ENCODE measurements around the gene KCNQ1.

The KCNQ1 gene

GRCh38 chr11:2442589-2442988, 2.2 kb upstream of the KCNQ1 start:
- FAIRE-seq (no peak), DNase-seq (ENCODE audit: insufficient read length, low spot score) (no peak)

DNA sequence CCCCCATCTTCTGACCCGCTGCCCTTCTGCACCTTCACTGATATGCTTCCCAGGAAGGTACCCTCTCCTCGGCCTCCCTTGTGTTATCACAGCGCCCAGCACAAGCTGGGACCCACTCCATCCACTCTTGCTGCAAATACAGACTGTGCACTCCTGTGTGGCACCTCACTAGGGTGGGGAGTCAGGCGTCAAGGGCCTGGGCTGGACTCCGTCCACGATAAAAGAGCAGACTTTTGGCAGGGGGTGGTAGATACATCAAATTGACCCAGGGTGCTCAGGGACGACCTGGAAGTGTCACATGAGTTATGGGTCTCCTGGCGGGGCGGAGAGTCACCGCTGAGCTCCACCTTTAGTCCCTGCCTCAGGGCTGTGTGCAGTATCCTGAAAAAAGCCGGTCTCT, 1.4 kb upstream of the KCNQ1 start:
- DNase-seq (ENCODE audit: insufficient read length, low spot score) (no peak), FAIRE-seq (no peak)

DNA sequence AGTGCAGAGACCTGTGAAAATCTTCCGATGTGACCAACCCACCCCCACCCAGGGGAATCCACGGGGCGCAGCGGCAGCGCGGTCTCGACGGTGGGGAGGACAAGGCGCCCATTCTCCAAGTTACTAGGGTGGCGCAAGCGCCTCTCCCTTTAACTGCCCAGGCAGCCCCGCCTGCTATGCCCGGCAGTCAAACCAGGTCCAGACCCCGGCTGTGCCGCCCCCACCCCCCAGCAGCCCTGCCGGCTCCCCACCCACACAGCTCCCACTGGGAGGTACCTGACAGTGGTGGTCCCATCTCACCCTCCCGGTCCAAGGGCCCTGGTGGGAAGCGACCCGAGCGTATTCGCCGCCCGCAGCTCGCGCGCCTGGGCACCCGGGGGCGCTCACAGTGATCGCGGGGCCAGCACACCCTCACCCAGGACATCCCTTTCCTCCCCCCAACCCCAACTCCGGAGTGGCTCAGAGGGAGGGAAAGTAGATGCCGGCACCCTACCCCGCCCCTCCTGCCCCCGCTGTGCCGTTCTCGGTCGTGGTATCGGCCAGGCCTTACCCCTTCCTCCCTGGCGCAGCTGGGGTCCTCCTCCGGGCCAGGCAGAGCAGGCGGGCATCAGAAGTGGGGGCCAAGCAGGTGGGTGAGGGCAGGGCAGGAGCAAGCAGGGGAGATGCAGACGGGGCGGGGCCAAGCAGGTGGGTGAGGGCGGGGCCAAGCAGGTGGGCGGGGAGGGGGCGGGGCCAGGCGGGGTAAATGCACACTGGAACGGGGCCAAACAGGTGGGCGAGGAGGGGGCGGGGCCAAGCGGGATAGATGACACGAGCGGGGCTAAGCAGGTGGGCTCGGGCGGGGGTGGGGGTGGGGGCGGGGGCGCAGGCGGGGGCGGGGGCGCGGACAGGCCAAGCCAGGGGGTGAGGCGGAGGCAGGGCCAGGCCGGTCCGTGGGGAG, 657 bp upstream of the KCNQ1 start, which contains the start of gene TRPM5:
TSS of gene TRPM5 (minus strand) at position 634 of the 940 bp plus-strand sequence. CDS start 21,478 bp downstream, outside the sequence.
- DNase-seq (ENCODE audit: insufficient read length, low spot score) = no peak
- no peak for FAIRE-seq

GRCh38 chr11:2445746-2446551, 1.1 kb downstream of the KCNQ1 start:
- FAIRE-seq (no peak), DNase-seq (ENCODE audit: insufficient read length, low spot score) (no peak)

DNA sequence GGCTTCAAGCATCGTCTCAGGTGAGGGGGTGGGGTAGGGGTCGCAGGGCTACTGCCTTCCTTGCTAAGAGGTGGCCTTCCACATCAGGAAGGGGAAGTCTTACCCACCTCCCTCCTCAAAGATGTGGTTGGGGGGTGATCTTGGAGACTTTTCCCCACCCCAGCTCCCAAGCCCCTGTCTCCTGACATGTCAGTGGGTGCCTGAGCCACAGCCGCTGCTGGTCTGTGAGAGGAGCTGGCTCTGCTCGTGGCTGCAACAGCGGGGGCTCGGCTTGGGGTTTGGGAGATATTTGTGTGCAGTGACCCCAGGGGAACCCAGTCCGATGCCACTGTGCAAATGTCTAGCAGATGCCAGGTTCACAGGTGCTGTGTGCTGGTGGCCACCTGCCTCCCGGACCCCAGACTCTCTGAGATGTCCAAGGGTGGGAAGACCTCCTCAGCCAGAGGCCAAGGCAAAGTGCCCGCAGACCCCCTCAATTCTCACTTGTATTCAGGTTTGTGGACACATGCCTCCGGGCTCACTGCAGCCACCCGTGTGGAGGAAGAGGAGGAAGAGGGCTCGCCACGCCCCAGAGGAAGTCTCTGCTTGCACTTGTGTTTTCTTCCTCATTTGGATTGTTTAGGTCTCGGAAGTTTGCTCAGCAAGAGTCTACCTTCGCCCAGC, 1.9 kb downstream of the KCNQ1 start:
- FAIRE-seq (no peak), DNase-seq (ENCODE audit: insufficient read length, low spot score) (no peak)

DNA sequence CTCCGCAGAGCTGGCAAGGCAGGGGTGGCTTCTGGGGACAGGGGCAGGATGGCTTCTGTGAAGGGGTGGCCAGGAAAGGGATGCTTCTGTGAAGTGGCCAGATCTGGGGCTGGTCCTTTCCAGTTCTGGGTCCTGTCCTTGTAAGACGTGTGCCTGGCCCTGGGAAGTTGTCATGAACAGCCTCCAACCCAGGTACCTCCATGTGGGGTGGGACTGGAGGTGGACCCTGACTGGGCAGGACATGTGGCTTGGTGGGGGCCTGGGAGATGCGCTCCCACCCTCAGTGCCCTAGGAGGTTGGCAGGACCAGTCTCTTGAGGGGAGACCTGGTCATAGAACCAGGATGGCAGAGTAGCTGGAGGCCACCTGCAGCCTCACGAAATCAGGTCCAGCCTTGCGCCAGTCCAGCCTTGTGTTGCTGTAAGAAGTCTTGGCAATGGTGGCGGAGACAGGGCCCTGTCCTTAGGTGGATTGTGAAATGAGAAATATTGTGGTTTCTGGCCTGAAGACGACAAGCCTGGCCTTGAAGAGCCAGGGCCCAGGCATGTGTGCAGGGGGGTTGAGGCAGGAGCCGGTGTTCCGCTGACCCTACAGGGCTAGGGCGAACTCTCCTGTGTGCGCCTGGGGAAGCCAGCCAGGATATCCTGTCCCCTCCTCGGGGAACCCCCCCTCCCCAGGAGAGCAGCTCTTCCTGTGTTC, 2.6 kb downstream of the KCNQ1 start:
- DNase-seq (ENCODE audit: insufficient read length, low spot score) = no peak
- no peak for FAIRE-seq

DNA sequence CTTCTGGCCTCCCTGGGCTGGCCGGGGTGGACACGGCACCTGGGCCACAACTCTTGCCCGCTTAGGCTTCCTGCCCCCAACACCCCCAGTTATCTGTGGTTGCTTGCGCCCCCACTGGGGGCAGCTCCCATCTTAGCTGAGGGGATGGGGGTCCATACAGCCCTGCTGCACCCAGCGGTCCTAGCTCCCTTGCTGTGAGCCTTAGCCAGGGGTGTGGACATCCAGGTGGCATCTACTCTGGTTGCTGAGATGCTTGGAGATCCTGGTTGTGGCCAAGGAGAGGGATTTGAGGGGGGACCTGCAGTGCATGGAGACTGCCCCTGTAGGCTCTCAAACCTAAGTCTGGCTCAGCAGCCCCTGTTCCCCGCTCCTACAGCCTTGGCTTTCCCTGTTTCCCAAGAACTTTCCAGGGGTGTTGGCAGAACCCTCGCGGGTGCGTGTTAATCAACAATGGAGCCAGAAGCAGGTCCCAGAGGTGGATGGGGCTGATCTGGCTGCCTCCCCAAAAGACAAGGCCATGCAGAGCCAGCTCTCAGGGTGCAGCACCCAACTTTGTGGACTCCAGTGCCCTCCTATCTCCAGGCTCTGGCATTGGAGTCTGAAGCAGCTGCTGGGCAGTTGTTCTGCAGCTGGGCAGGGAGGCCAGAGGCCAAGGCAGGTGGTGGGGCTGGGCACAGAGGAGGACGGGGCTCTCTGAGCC, 3.3 kb downstream of the KCNQ1 start:
- no peak for DNase-seq (ENCODE audit: insufficient read length, low spot score)

GRCh38 chr11:2448661-2449547, 4.1 kb downstream of the KCNQ1 start:
- FAIRE-seq = no peak
- no peak for DNase-seq (ENCODE audit: insufficient read length, low spot score)

More for the DNA sequence above, 3.3 kb downstream of the KCNQ1 start:
- no peak for FAIRE-seq

- no peak for DNase-seq (ENCODE audit: insufficient read length, low spot score)
- FAIRE-seq = no peak
Measured at GRCh38 chr11:2449548-2450320, 4.9 kb downstream of the KCNQ1 start.

DNA sequence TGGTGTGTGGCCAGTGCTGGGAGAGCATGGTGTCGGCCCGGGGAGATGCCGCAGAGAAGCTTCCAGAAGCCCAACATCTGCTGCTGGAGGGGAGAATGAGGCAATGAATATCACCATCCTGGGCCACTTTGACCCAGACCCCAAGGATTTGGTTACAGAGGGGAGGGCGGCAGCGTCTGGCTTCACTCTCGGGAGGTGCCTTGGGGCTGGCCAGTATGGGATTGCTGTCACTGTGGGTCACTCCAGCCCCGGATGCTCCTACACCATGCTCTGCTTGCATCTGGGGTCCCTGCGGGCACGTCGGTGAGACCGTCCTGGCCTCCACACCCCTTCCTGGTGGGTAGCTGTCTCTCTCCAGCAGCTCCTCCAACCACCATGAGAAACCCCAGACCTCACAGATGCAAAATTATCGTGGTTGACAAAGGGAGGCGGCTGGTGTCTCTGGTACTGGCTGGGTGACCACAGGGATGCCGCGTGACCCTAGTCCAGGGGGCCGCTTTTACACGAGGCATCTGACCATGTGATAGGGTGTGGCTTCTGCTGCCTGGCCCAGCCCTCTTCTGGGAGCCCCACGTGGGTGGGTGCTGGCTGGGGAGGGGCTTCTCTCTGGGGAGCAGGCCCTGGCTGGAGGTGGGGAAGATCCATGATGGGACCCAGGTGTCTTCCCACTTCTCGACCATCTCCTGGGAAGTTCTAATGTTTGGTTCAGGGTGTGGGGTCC, 5.7 kb downstream of the KCNQ1 start:
- no peak for DNase-seq (ENCODE audit: insufficient read length, low spot score)
- no peak for FAIRE-seq

DNA sequence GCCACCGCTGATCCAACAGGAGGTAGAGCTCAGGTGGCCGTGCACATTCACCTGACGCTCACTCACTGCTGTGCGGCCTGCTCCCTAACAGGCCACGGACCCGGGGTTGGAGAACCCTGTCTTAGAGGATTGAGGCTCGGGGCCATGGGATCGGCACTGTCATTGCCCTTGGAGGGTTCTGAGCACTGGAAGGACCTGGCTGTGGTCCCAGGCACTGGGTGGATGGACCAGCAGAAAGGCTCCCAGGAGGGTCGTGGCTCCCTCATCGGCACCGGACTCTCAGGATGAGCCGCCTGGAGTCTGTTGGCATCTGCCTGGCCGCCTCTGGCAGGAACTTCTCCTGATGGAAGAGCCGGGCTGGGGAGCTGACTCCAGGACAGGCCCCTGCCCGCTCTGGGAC, 6.5 kb downstream of the KCNQ1 start:
- no peak for FAIRE-seq
- DNase-seq (ENCODE audit: insufficient read length, low spot score) = no peak

DNA sequence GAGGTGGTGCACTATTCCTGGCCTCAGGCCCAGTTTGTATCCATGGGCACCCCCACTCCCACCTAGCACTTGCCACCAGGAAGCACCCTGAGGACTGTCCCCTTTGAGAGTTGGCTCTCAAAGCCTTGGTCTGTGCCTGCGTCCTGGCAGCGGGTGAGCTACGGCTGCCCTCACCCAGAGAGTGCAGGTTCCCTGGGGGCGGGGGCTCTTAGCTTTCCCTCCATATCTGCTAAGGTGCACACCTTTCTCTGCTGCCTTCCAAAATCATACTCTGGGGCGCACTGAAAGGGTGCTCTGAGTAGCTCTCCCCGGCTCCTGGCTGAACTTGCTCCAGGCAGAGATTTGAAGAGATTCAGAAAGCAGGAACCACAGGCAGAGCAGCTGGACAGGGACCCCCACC, 7.1 kb downstream of the KCNQ1 start:
- FAIRE-seq (no peak), DNase-seq (ENCODE audit: insufficient read length, low spot score) (no peak)

DNA sequence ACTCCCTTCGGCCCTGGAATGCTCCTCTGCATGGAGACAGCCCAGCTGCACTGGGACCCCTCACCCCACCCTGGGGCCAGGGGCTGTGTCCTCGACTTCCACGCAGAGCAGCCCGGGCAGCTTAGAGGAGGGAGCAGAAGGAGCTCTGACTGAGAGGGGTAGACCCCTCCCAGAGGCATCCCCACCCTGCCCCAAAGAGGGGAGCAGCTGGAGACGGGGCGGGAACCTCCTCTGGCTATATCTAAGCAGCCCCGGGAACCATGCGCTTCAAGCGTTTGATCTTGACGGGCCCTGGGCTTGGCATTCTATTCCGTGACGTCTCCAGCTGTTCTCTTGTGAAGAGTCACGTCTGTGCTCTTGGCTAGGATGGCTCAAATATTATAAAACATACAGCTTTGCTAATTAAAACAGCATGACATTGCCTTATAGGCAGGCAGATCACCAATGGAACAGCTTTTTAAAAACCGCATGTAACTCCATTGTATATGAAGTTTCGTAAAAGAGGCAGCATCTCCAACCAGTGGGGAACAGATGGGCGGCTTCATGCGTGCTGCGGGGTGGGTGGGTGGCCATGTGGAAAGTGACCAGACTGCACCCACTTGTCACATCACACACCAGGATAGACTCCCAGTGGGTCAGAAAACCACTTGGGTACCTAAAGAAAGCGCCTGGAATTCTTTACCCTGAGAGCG, 7.7 kb downstream of the KCNQ1 start:
- FAIRE-seq = no peak

DNA sequence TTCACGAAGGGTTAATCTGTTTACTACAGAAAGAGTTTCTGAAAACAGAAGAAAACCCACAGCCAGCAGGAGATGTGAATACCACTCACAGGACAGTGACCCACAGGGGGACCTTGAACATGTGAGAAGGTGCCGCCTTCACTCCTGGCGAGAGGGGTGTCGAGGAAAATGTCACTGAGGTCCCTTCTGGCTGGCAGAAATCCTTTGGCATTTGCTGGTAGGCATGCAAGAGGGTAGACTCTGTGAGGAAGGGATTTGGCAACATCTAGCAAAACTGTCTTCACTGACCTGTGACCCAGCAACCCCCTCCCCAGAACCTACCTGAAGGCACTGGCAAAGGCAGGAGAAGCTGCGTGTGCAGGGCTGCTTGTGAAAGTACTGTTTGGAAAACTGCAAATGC, 8.6 kb downstream of the KCNQ1 start:
- DNase-seq (ENCODE audit: insufficient read length, low spot score) (no peak), FAIRE-seq (no peak)

More for the DNA sequence above, 7.7 kb downstream of the KCNQ1 start:
- no peak for DNase-seq (ENCODE audit: insufficient read length, low spot score)

- FAIRE-seq (no peak), DNase-seq (ENCODE audit: insufficient read length, low spot score) (no peak)
Measured at GRCh38 chr11:2458321-2458720, 13.5 kb downstream of the KCNQ1 start.

- DNase-seq (ENCODE audit: insufficient read length, low spot score) (no peak), FAIRE-seq (no peak)
Measured at GRCh38 chr11:2459016-2459725, 14.4 kb downstream of the KCNQ1 start.

Data from HTR-8/SVneo (cell line).